Common myeloid progenitor, CD34-positive (primary cell): ENCODE measurements around the gene HDAC4.

Experiments
- CTCF ChIA-PET: fragments of 350-600 bp; sonication (Branson Sonifier 250); formaldehyde crosslinking; loops from one replicate; lab custom pipeline; 2021; ENCODE audit warnings: antibody characterized with exemption; lab: Charles Lee
- POLR2A ChIA-PET: fragments of 350-600 bp; sonication (Branson Sonifier 250); formaldehyde crosslinking; loops from one replicate; lab custom pipeline; 2021; ENCODE audit warnings: antibody characterized with exemption; lab: Charles Lee
- DNase-seq, 3 donors: peaks; one replicate each; pipeline versions ENCODE4 v3.0.0 to v3.0.0-alpha.2; 2013
- H3K27ac ChIP-seq, 2 experiments: 1 replicate in 1 of 2; 2 replicates in 1 of 2; pipeline ENCODE4 v1.7.0; 2013; ENCODE audit warnings: inconsistent platforms in 2 of 2, low read length in 2 of 2, mild to moderate bottlenecking in 2 of 2, low read depth in 1 of 2, moderate library complexity in 1 of 2; ENCODE audit not compliant: severe bottlenecking in 2 of 2, insufficient read depth in 1 of 2, poor library complexity in 1 of 2
- H3K27me3 ChIP-seq, 5 experiments: replicated peaks in 2 of 5; 1 replicate in 3 of 5; 2 replicates in 2 of 5; pipeline versions ENCODE4 v1.6.1 to v1.7.0; 2013; ENCODE audit warnings: low read length in 4 of 5, mild to moderate bottlenecking in 2 of 5, moderate library complexity in 2 of 5, inconsistent platforms in 1 of 5; ENCODE audit not compliant: insufficient read depth in 5 of 5, control insufficient read depth in 4 of 5
- H3K36me3 ChIP-seq, 4 experiments: 1 replicate in 2 of 4; 2 replicates in 2 of 4; pipeline versions ENCODE4 v1.6.1 to v1.7.0; 2013; ENCODE audit warnings: low read length in 3 of 4, control low read depth in 1 of 4, mild to moderate bottlenecking in 1 of 4; ENCODE audit not compliant: control insufficient read depth in 4 of 4, insufficient read depth in 4 of 4
- H3K4me1 ChIP-seq, 4 experiments: 1 replicate in 3 of 4; 2 replicates in 1 of 4; pipeline versions ENCODE4 v1.6.1 to v1.7.1; 2013; ENCODE audit warnings: low read length in 3 of 4, mild to moderate bottlenecking in 3 of 4, control low read depth in 1 of 4, inconsistent platforms in 1 of 4, moderate library complexity in 1 of 4; ENCODE audit not compliant: control insufficient read depth in 4 of 4, insufficient read depth in 4 of 4; ENCODE audit errors: control extremely low read depth in 1 of 4
- H3K4me3 ChIP-seq, 7 experiments: 1 replicate in 4 of 7; 2 replicates in 3 of 7; pipeline versions ENCODE4 v1.5.1 to v1.7.0; 2013; ENCODE audit warnings: mild to moderate bottlenecking in 7 of 7, low read length in 6 of 7, moderate library complexity in 6 of 7, inconsistent platforms in 2 of 7, low read depth in 2 of 7, control low read depth in 1 of 7; ENCODE audit not compliant: insufficient read depth in 4 of 7, control insufficient read depth in 1 of 7; ENCODE audit errors: extremely low read depth in 1 of 7
- H3K9me3 ChIP-seq, 5 experiments: 1 replicate in 4 of 5; 2 replicates in 1 of 5; pipeline versions ENCODE4 v1.6.1 to v1.7.1; 2013; ENCODE audit warnings: low read length in 4 of 5, mild to moderate bottlenecking in 2 of 5, inconsistent platforms in 1 of 5, low read depth in 1 of 5, moderate library complexity in 1 of 5; ENCODE audit not compliant: control insufficient read depth in 4 of 5, insufficient read depth in 2 of 5; ENCODE audit errors: control extremely low read depth in 1 of 5
- WGBS: methylation state at CpG from one replicate; pipeline ENCODE4 v1.1.5; 2013; ENCODE audit not compliant: insufficient coverage; 5-methylcytosine and 5-hydroxymethylcytosine counted together

HDAC4 gene

DNA sequence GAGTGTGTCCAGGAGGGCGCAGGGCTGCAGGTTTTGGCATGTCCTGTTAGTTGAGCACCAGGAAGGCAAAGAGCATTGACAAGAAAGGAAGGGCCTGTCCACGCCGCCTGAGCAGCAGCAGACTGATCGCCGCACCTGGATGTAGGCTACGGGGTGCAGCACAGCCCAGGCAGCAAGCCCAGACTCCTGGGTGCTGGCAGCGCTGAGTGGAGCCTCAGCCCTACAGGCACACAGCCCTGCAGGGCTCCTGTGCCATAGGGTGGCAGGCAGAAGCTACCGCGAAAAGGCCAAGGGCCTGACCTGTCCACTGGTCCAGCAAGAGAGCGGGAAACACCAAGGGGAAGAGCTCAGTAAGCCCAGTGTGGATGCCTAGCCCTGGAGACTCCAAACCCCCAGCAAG is 198.0 kb downstream of the HDAC4 start:
- no peaks in the 10 kb centered on the region for H3K9me3 ChIP-seq
- peaks cover 2 to 9% (median 6%) of the 10 kb centered on the region in 4 experiments for H3K4me1 ChIP-seq
- H3K4me3 ChIP-seq = no peak overlapping the region
- H3K27me3 ChIP-seq = no peaks in the 10 kb centered on the region
- ChIA-PET CTCF (interaction anchor here (1.5 kb wide), 1 partner anchor 8 kb away, joined by 3 read pairs; no protein-coding TSS in a partner anchor), POLR2A (no interaction called here)
- peaks cover 0 to 9% (median 1%) of the 10 kb centered on the region in 4 experiments for H3K36me3 ChIP-seq
- DNase-seq = no peak
- no peak overlapping the region for H3K27ac ChIP-seq
- WGBS = 89% methylated on average over 10 of the region's 10 CpGs

DNA sequence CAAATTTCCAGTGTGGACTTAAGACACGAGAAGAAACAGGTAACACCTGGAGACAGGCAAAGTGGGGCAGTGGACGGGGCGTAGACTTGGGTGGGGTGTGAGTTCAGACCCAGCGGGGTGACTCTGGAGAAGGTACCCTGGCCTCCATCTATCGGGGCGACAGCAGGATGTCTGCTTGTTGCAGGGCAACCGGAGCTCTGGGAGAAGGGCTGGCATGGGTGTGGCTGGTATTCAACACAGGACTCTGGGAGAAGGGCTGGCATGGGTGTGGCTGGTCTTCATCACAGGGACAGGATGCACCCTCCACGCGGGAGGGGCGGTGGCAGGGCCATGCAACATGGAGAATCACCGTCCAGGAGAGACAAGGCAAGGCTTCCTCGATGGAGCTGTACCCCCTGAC is 198.5 kb downstream of the HDAC4 start:
- H3K36me3 ChIP-seq = peaks cover 0 to 10% (median 1%) of the 10 kb centered on the region in 4 experiments
- no peak overlapping the region for H3K4me3 ChIP-seq
- ChIA-PET CTCF (interaction anchor here (1.5 kb wide), 1 partner anchor 8 kb away, joined by 3 read pairs; no protein-coding TSS in a partner anchor), POLR2A (no interaction called here)
- H3K27me3 ChIP-seq = no peaks in the 10 kb centered on the region
- WGBS = 98% methylated on average over 11 of the region's 12 CpGs
- DNase-seq = no peak
- H3K27ac ChIP-seq = no peak overlapping the region
- peaks cover 2 to 9% (median 6%) of the 10 kb centered on the region in 4 experiments for H3K4me1 ChIP-seq
- H3K9me3 ChIP-seq = no peaks in the 10 kb centered on the region

DNA sequence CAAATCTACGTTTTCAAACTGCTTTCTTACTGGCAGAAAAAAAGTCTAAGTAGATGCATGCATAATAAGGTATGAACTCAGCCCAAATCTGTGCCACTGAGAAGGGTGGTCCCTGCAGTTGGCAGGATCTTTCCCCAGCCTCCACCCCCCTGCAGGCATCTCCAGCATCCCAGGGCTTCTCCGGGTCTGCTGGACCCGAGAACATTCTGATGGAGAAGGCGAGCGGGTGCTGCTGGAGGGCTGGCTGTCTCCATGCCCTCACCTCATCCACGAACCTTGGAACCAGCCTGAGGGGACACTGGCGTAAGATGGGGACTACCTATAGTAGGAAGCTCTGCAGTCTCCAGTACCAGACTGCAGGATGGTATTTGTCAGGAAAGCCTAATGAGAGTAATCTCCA is 198.9 kb downstream of the HDAC4 start:
- DNase-seq = no peak
- Histone ChIP-seq H3K9me3 (no peaks in the 10 kb centered on the region), H3K27ac (no peak overlapping the region), H3K4me1 (peaks cover 2 to 9% (median 6%) of the 10 kb centered on the region in 4 experiments), H3K27me3 (no peaks in the 10 kb centered on the region), H3K36me3 (peaks cover 0 to 10% (median 1%) of the 10 kb centered on the region in 4 experiments), H3K4me3 (no peak overlapping the region)
- CTCF ChIA-PET = interaction anchor here (1.5 kb wide), 1 partner anchor 8 kb away, joined by 3 read pairs; no protein-coding TSS in a partner anchor
- 97% methylated on average over 6 of the region's 7 CpGs for WGBS
- POLR2A ChIA-PET = no interaction called here

DNA sequence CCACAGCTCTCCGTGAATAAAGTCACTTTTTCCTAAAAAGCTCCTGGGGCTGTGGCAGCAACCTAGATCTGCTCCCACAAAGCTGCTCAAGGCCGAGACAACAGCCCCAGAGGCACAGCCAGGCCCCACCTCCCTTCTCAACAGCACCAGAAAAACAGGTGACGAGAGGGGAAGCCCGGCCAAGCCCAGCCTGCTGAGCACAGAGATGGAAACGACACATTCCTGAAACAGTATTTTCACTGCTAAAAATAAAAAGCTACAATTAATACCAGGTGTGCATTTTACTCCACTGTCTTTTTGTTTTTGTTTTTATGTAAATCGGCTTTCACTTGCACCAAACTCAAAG is 199.3 kb downstream of the HDAC4 start:
- Histone ChIP-seq H3K9me3 (no peaks in the 10 kb centered on the region), H3K36me3 (peaks cover 0 to 11% (median 1%) of the 10 kb centered on the region in 4 experiments), H3K27me3 (no peaks in the 10 kb centered on the region), H3K4me3 (no peak overlapping the region), H3K4me1 (peaks cover 2 to 9% (median 6%) of the 10 kb centered on the region in 4 experiments), H3K27ac (no peak overlapping the region)
- DNase-seq = no peak
- WGBS = 98% methylated on average over 5 of the region's 6 CpGs
- POLR2A ChIA-PET = no interaction called here
- CTCF ChIA-PET = interaction anchor here (0.9 kb wide), 1 partner anchor 63 kb away, joined by 3 read pairs; no protein-coding TSS in a partner anchor

DNA sequence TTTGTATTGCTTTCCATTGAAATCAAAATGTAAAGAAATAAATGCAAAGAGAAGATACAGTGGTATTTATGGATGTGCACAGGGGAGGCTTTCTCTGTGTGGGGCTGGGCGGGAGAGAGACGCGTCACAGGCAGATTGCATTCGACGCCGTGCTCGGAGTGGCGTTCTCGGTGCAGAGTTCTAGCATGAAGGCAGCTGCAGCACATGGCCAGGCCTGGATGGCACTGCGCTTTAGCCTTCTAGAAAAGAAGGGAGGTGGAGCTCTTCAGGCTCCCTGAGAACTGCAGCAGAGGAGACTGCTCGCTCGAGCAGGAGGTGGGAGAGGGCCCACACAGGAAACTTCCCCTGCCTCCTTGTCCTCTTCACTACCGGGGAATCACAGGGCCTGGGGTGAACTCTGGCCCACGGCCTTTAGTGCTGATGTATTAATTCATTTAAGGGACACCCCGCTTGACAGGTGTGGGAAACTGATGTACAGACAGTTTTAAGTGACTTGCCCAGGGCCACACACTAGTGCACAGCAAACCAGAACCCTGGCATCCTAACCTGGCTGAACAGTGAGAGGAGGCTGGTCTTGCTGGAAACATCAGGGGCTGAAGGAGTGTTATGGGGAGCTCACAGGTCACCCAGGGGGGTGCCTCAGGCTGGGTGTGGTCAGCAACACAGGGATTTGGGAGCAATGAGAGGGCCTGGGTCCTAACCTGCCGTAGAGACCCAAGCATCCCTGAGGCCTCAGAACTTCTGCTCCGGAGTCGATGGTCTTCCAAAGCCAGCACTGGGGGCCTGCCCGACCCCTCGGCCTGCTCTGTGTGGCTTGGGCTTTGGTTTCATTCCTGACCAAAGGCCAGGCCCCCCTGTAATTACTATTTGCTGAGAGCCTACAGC is 199.9 kb downstream of the HDAC4 start:
- WGBS = 97% methylated on average over 16 of the region's 20 CpGs
- no peak for DNase-seq
- Histone ChIP-seq H3K4me3 (no peak overlapping the region), H3K27ac (no peak overlapping the region), H3K27me3 (no peaks in the 10 kb centered on the region), H3K4me1 (peaks cover 2 to 7% (median 5%) of the 10 kb centered on the region in 4 experiments), H3K9me3 (no peaks in the 10 kb centered on the region), H3K36me3 (peaks cover 0 to 12% (median 3%) of the 10 kb centered on the region in 4 experiments)
- POLR2A ChIA-PET = no interaction called here
- CTCF ChIA-PET = interaction anchor here (0.9 kb wide), 1 partner anchor 64 kb away, joined by 3 read pairs; no protein-coding TSS in a partner anchor

DNA sequence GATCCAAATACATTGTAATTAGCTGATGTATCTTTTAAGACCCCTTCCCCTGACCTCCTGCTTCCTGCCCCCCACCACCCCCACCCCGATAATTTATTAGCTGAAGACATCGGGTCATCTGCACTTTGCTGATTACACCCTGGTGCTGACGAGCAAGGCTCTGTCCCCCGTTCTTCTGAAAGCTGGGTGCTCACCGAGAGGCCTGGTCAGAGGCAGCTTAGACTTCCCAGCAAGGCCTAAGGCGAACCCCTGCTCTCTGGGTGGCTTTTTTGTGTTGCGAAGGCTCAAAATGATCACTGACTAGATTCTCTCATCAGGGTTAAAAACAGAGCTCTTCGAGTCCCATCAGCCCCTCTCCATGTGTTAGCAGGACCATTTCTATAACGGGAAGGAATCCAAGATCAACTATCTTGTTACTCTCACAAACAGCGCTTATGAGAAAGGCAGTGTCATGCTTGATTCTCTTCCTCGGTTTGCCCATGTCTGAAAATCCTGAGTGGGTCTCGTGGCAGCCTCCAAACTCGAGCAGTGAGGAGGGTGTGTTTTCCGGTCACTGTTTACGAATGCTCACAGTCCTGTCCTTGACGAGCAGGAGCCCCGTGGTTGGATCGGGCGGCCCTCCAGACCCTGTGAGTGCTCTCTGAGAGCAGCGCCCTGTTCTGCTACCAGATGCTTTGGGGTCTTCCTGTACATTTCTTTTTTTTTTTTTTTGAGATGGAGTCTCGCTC is 201.6 kb downstream of the HDAC4 start:
- Histone ChIP-seq H3K27me3 (no peaks in the 10 kb centered on the region), H3K9me3 (no peaks in the 10 kb centered on the region), H3K4me1 (no peaks in the 10 kb centered on the region), H3K36me3 (peaks cover 0 to 12% (median 3%) of the 10 kb centered on the region in 4 experiments), H3K4me3 (no peak overlapping the region), H3K27ac (no peak overlapping the region)
- WGBS = 94% methylated on average over 20 of the region's 21 CpGs
- ChIA-PET CTCF (interaction anchor here (1.5 kb wide), 1 partner anchor 34 kb away, joined by 3 read pairs; no protein-coding TSS in a partner anchor), POLR2A (interaction anchor here (1.1 kb wide), 1 partner anchor 10 kb away, joined by 4 read pairs; no protein-coding TSS in a partner anchor)
- no peak for DNase-seq
